Fibroblast of skin of back (primary cell): ENCODE results near the gene IFNGR1.
"Not testable (repeated sequence)": the region's sequence is repeated elsewhere in the genome, so short reads cannot be mapped to it uniquely, and the experiment has no call there.

Source experiments
- DNase-seq: peaks from one replicate; pipeline ENCODE4 v3.0.0-alpha.2; 2013

Gene IFNGR1

GRCh38 chr6:137210903-137211302 is 8.3 kb downstream of the IFNGR1 start:
- no peak for DNase-seq

GRCh38 chr6:137208279-137208678 is 10.9 kb downstream of the IFNGR1 start:
- no peak for DNase-seq

- not testable (repeated sequence) for DNase-seq
These were observed 11.7 kb downstream of the IFNGR1 start for GRCh38 chr6:137207457-137207856.

- no peak for DNase-seq
These were observed 12.6 kb downstream of the IFNGR1 start for GRCh38 chr6:137206577-137206976.

GRCh38 chr6:137203256-137203655 is 15.9 kb downstream of the IFNGR1 start:
- DNase-seq, result no peak

GRCh38 chr6:137202078-137202477 is 17.1 kb downstream of the IFNGR1 start:
- no peak for DNase-seq

- DNase-seq, result no peak
These were observed 18.2 kb downstream of the IFNGR1 start for GRCh38 chr6:137201006-137201405.

GRCh38 chr6:137200288-137200687 is 18.9 kb downstream of the IFNGR1 start:
- no peak for DNase-seq

- DNase-seq, result no peak
These were observed 21.2 kb downstream of the IFNGR1 start for GRCh38 chr6:137197684-137198645.

GRCh38 chr6:137193256-137194070 is 25.7 kb downstream of the IFNGR1 start:
- DNase-seq, result no peak

GRCh38 chr6:137192821-137193220 is 26.4 kb downstream of the IFNGR1 start:
- no peak for DNase-seq

GRCh38 chr6:137191670-137192069 is 27.5 kb downstream of the IFNGR1 start:
- DNase-seq, result no peak

- no peak for DNase-seq
These were observed 27.9 kb downstream of the IFNGR1 start for GRCh38 chr6:137191236-137191635.

GRCh38 chr6:137190583-137191094 is 28.5 kb downstream of the IFNGR1 start:
- DNase-seq, result no peak

GRCh38 chr6:137188855-137189254 is 30.3 kb downstream of the IFNGR1 start:
- DNase-seq, result peak; percentile 21

GRCh38 chr6:137185290-137185689 is 33.9 kb downstream of the IFNGR1 start:
- no peak for DNase-seq

- no peak for DNase-seq
These were observed 36.5 kb downstream of the IFNGR1 start for GRCh38 chr6:137182654-137183073.

GRCh38 chr6:137181891-137182653 is 37.1 kb downstream of the IFNGR1 start:
- no peak for DNase-seq

- no peak for DNase-seq
These were observed 41.6 kb downstream of the IFNGR1 start for GRCh38 chr6:137177611-137178010.

- DNase-seq, result no peak
These were observed 42.5 kb downstream of the IFNGR1 start for GRCh38 chr6:137176729-137177128.

- DNase-seq, result no peak
These were observed 43.3 kb downstream of the IFNGR1 start for GRCh38 chr6:137175868-137176245.

- no peak for DNase-seq
These were observed 43.9 kb downstream of the IFNGR1 start for GRCh38 chr6:137175157-137175867.
